ENCODE measurements around the gene GPRIN2.

- TF ChIP-seq CTCF (IDR thresholded peaks at IDR 0.05), result no peak
- no peak for TF ChIP-seq POLR2AphosphoS5 (IDR thresholded peaks at IDR 0.05)
- TF ChIP-seq POLR2A (IDR thresholded peaks at IDR 0.05), result no peak
- no peak for TF ChIP-seq EP300 (IDR thresholded peaks at IDR 0.05)
Measured at GRCh38 chr10:46514431-46514861, 42.0 kb downstream of the GPRIN2 start.
